Parathyroid adenoma (tissue), 2 donors: ENCODE results near the gene METTL13.

ENCODE experiments used
- H2AFZ ChIP-seq: fragments of 300-600 bp; sonication (generic); one replicate; pipeline ENCODE4 v1.7.0; 2017; ENCODE audit warnings: antibody characterized with exemption, mild to moderate bottlenecking
- H3K27ac ChIP-seq: fragments of 300-600 bp; sonication (generic); one replicate; pipeline ENCODE4 v1.7.0; 2017
- H3K27me3 ChIP-seq: fragments of 300-600 bp; sonication (generic); one replicate; pipeline ENCODE4 v1.7.0; 2017; ENCODE audit warnings: low read length; ENCODE audit not compliant: control insufficient read depth, insufficient read depth
- H3K36me3 ChIP-seq: fragments of 300-600 bp; sonication (generic); one replicate; pipeline ENCODE4 v1.7.0; 2017; ENCODE audit warnings: low read length; ENCODE audit not compliant: control insufficient read depth, insufficient read depth
- H3K4me1 ChIP-seq: fragments of 300-600 bp; sonication (generic); one replicate; pipeline ENCODE4 v1.7.0; 2017; ENCODE audit warnings: control low read depth
- H3K4me2 ChIP-seq: fragments of 300-600 bp; sonication (generic); one replicate; pipeline ENCODE4 v1.7.0; 2017; ENCODE audit warnings: low read length
- H3K4me3 ChIP-seq: fragments of 300-600 bp; sonication (generic); one replicate; pipeline ENCODE4 v1.7.0; 2017; ENCODE audit warnings: low read depth, low read length
- H3K79me2 ChIP-seq: fragments of 300-600 bp; sonication (generic); one replicate; pipeline ENCODE4 v1.7.0; 2017; ENCODE audit warnings: control low read depth
- H3K9ac ChIP-seq: fragments of 300-600 bp; sonication (generic); one replicate; pipeline ENCODE4 v1.7.0; 2017; ENCODE audit warnings: mild to moderate bottlenecking
- H3K9me3 ChIP-seq: fragments of 300-600 bp; sonication (generic); one replicate; pipeline ENCODE4 v1.7.0; 2017; ENCODE audit warnings: low read length; ENCODE audit not compliant: control insufficient read depth
- TF ChIP-seq, protein P1 (sequence below): fragments of 300-600 bp; sonication (generic); IDR thresholded peaks from one replicate; pipeline ENCODE4 v1.7.0; 2017; ENCODE audit warnings: antibody characterized with exemption, mild to moderate bottlenecking
- donor health status: primary hyperparathyroidism.

The METTL13 gene, protein sequence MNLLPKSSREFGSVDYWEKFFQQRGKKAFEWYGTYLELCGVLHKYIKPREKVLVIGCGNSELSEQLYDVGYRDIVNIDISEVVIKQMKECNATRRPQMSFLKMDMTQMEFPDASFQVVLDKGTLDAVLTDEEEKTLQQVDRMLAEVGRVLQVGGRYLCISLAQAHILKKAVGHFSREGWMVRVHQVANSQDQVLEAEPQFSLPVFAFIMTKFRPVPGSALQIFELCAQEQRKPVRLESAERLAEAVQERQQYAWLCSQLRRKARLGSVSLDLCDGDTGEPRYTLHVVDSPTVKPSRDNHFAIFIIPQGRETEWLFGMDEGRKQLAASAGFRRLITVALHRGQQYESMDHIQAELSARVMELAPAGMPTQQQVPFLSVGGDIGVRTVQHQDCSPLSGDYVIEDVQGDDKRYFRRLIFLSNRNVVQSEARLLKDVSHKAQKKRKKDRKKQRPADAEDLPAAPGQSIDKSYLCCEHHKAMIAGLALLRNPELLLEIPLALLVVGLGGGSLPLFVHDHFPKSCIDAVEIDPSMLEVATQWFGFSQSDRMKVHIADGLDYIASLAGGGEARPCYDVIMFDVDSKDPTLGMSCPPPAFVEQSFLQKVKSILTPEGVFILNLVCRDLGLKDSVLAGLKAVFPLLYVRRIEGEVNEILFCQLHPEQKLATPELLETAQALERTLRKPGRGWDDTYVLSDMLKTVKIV

DNA sequence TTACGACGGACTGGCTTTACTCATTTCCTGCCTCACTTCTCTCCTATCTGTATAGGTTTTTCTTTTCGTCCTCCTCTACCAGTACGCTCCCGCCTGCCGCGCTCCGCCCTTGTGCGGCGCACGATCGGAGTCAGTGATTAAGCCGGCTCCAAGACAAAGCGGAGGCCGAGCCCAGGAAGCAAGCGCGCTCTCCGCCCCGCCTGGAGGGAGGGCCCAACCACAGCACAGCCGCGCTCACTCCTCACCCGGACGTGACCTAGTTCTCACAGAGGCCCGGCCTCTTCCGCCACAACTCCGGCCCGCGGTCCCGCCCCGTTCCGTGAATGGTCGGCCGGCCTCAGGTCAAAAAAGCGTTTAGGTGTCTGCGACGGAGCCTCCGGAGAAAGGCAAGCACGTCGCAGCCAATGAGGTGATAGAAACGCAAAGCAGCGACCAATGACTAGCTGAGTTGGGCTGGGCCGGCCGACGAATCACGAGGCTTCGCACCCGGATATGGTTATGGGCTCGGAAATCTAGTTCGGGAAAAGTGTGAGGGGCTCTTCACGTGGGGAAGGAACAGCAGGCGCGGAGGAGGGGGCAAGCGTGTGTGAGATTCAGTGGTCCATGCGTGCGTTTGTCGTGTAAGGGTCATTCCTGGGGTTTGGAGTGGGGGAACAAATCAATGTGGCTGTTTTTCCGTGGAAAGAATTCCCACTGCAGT lies at the start of gene METTL13:
METTL13 (plus strand) TSS at position 485 of the 700 bp plus-strand sequence. CDS start 308 bp downstream, outside the sequence.
- Histone ChIP-seq H3K4me2 (peak within 1 kb of the TSS; percentile 92), H3K27me3 (no peaks in the 10 kb centered on the region), H3K36me3 (no peaks in the 10 kb centered on the region), H3K9ac (peak within 1 kb of the TSS; percentile 37), H3K79me2 (no peaks in the 10 kb centered on the region), H3K4me3 (peak within 1 kb of the TSS; percentile 91), H3K27ac (peak within 1 kb of the TSS; percentile 86), H3K9me3 (no peaks in the 10 kb centered on the region), H2AFZ (peak within 1 kb of the TSS; percentile 90), H3K4me1 (no peaks in the 10 kb centered on the region)
- TF ChIP-seq, protein P1, sequence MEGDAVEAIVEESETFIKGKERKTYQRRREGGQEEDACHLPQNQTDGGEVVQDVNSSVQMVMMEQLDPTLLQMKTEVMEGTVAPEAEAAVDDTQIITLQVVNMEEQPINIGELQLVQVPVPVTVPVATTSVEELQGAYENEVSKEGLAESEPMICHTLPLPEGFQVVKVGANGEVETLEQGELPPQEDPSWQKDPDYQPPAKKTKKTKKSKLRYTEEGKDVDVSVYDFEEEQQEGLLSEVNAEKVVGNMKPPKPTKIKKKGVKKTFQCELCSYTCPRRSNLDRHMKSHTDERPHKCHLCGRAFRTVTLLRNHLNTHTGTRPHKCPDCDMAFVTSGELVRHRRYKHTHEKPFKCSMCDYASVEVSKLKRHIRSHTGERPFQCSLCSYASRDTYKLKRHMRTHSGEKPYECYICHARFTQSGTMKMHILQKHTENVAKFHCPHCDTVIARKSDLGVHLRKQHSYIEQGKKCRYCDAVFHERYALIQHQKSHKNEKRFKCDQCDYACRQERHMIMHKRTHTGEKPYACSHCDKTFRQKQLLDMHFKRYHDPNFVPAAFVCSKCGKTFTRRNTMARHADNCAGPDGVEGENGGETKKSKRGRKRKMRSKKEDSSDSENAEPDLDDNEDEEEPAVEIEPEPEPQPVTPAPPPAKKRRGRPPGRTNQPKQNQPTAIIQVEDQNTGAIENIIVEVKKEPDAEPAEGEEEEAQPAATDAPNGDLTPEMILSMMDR = no peak

DNA sequence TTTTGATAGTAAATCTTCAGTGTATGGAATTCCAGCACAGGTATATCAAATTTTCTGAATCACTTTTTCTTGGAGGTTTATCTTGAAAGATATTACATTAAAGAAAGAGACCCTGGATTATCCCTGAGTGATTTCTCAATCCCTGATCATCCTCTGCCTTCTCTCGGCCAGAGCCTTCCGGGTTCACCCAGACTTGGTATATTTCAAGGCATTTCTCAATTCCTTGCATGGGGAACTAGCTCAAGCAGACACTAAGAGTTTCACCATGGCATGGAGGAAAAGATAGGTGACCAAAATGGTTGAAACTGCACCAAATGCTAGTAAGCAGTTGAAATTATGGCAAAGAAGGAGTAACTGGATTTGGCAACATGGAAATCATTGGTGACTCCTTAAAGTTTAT lies 45.3 kb upstream of the METTL13 start:
- Histone ChIP-seq H3K4me3 (no peak overlapping the region), H3K27me3 (no peaks in the 10 kb centered on the region), H3K9ac (no peak overlapping the region), H3K4me1 (no peaks in the 10 kb centered on the region), H2AFZ (no peak overlapping the region), H3K4me2 (no peak overlapping the region), H3K27ac (no peak overlapping the region), H3K79me2 (no peaks in the 10 kb centered on the region), H3K36me3 (no peaks in the 10 kb centered on the region), H3K9me3 (no peaks in the 10 kb centered on the region)
- TF ChIP-seq, protein P1 = no peak

DNA sequence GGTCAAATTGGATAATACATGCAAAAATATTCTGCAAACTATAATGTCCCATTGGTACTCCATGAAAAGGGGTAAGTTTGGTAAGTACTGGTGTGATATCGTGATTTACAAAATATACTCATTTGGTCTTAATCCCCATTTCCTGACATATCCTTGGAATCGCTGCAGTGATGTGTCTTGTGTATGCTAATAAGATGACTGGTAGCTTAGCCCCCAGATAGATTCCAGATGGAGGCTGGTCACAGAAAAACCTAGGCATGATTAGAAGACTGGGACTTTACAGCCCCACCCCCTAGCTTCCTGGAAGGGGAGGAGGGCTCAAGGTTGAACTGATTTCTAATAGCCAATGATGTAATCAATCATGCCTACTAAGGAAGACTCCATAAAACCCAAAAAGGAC lies 42.5 kb upstream of the METTL13 start:
- no peak overlapping the region for H3K27ac ChIP-seq
- no peak overlapping the region for H3K9ac ChIP-seq
- H3K4me1 ChIP-seq = peaks cover 7% of the 10 kb centered on the region

DNA sequence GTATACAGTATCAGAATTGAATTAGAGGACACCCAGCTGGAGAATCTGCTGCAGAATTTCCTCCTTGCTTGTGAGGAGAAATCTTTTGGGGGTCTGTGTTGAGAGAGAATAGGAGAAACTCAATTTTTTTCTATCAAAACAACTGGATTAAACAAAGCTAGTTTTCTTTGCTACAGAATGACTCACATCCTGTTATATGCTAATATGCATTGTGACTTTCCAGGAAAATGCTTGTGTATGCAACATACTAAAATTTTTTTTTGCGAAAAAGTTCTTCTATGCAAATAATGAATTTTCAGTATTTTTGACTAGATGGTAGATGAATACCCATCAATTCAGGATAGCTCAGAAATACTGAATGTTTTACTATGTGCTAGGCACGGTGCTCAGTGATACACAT lies 41.8 kb upstream of the METTL13 start:
- Histone ChIP-seq H3K4me3 (no peak overlapping the region), H3K4me1 (peaks cover 7% of the 10 kb centered on the region), H3K36me3 (no peaks in the 10 kb centered on the region), H3K4me2 (no peak overlapping the region), H3K9me3 (no peaks in the 10 kb centered on the region), H3K27me3 (no peaks in the 10 kb centered on the region), H3K27ac (no peak overlapping the region), H2AFZ (no peak overlapping the region), H3K79me2 (peaks cover 2% of the 10 kb centered on the region), H3K9ac (no peak overlapping the region)
- TF ChIP-seq, protein P1 = no peak

More for the DNA sequence above, 42.5 kb upstream of the METTL13 start:
- Histone ChIP-seq H3K9me3 (no peaks in the 10 kb centered on the region), H3K79me2 (peaks cover 2% of the 10 kb centered on the region), H2AFZ (no peak overlapping the region), H3K36me3 (no peaks in the 10 kb centered on the region), H3K27me3 (no peaks in the 10 kb centered on the region), H3K4me2 (no peak overlapping the region), H3K4me3 (no peak overlapping the region)
- TF ChIP-seq, protein P1 = no peak
